Measurements from ENCODE around the gene IGSF21.

- TF ChIP-seq, protein P1, sequence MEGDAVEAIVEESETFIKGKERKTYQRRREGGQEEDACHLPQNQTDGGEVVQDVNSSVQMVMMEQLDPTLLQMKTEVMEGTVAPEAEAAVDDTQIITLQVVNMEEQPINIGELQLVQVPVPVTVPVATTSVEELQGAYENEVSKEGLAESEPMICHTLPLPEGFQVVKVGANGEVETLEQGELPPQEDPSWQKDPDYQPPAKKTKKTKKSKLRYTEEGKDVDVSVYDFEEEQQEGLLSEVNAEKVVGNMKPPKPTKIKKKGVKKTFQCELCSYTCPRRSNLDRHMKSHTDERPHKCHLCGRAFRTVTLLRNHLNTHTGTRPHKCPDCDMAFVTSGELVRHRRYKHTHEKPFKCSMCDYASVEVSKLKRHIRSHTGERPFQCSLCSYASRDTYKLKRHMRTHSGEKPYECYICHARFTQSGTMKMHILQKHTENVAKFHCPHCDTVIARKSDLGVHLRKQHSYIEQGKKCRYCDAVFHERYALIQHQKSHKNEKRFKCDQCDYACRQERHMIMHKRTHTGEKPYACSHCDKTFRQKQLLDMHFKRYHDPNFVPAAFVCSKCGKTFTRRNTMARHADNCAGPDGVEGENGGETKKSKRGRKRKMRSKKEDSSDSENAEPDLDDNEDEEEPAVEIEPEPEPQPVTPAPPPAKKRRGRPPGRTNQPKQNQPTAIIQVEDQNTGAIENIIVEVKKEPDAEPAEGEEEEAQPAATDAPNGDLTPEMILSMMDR (IDR thresholded peaks at IDR 0.05) = peak in 3 of 6 experiments; percentile 14 to 30 (median 17)
- TF ChIP-seq POLR2A (IDR thresholded peaks at IDR 0.05) = no peak
These were observed 109.9 kb downstream of the IGSF21 start for GRCh38 chr1:18217398-18218043.
